H1 (cell line): ENCODE measurements around the gene DDX47. TPM values are rescaled to one million over a fixed set of nuclear protein-coding genes. Genes with fewer than 3 reads are reported as not detected.

Experiments
- CTCF ChIA-PET: fragments of 300-600 bp; sonication (Branson Sonifier 250); formaldehyde crosslinking; loops from one replicate; lab custom pipeline; 2021; ENCODE audit not compliant: partially characterized antibody; lab: Charles Lee
- POLR2A ChIA-PET: fragments of 300-600 bp; sonication (Branson Sonifier 250); formaldehyde crosslinking; loops from one replicate; lab custom pipeline; 2021; ENCODE audit warnings: inconsistent platforms; ENCODE audit not compliant: partially characterized antibody; lab: Charles Lee
- DNase-seq, 2 experiments: peaks; one replicate each; pipeline versions ENCODE4 v3.0.0 to v3.0.0-alpha.2; 2010 to 2022; ENCODE audit warnings: low spot score in 2 of 2, low read depth in 1 of 2, mixed read lengths in 1 of 2
- FAIRE-seq: peaks from 2 replicates; lab custom pipeline; 2011; peaks lifted over from hg19 to GRCh38; lab: Jason Lieb, UNC
- H2AFZ ChIP-seq: 2 replicates; pipeline ENCODE4 v1.8.1; 2012; ENCODE audit warnings: low read length, inconsistent platforms
- H2AK5ac ChIP-seq: 2 replicates; pipeline ENCODE4 v1.6.1; 2013; ENCODE audit warnings: low read depth, low read length
- H2BK120ac ChIP-seq: replicated peaks from 2 replicates; pipeline ENCODE3; 2013; ENCODE audit warnings: low read depth, low read length, inconsistent platforms
- H2BK12ac ChIP-seq: 2 replicates; pipeline ENCODE4 v1.6.1; 2013; ENCODE audit warnings: low read depth, low read length
- H2BK15ac ChIP-seq: 2 replicates; pipeline ENCODE4 v1.6.1; 2013; ENCODE audit warnings: low read length
- H2BK20ac ChIP-seq: 2 replicates; pipeline ENCODE4 v1.6.1; 2013; ENCODE audit warnings: low read length
- H2BK5ac ChIP-seq: 2 replicates; pipeline ENCODE4 v1.6.1; 2013; ENCODE audit warnings: low read depth, low read length
- H3K14ac ChIP-seq: 2 replicates; pipeline ENCODE4 v1.6.1; 2013; ENCODE audit warnings: inconsistent platforms; ENCODE audit not compliant: insufficient read length
- H3K18ac ChIP-seq: 2 replicates; pipeline ENCODE4 v1.6.1; 2013; ENCODE audit warnings: low read length; ENCODE audit errors: extremely low read depth
- H3K23ac ChIP-seq: 2 replicates; pipeline ENCODE4 v1.6.1; 2013; ENCODE audit warnings: inconsistent platforms; ENCODE audit not compliant: insufficient read length
- H3K23me2 ChIP-seq: 2 replicates; pipeline ENCODE4 v1.6.1; 2013; ENCODE audit warnings: low read depth, low read length
- H3K27ac ChIP-seq: 2 replicates; pipeline ENCODE4 v1.6.1; 2011; ENCODE audit warnings: low read depth, low read length, inconsistent platforms
- H3K27me3 ChIP-seq, 4 experiments: replicated peaks in 1 of 4; 1 replicate in 1 of 4; 2 replicates in 3 of 4; pipeline versions ENCODE4 v1.6.1 to v1.8.1; 2011 to 2013; ENCODE audit warnings: low read length in 3 of 4, mild to moderate bottlenecking in 3 of 4, inconsistent platforms in 2 of 4, mixed read lengths in 2 of 4, moderate library complexity in 1 of 4; ENCODE audit not compliant: control insufficient read depth in 3 of 4, insufficient read depth in 3 of 4; ENCODE audit errors: extremely low read depth in 1 of 4
- H3K36me3 ChIP-seq, 4 experiments: 2 replicates each; pipeline versions ENCODE4 v1.6.1 to v1.8.1; 2011 to 2013; ENCODE audit warnings: mild to moderate bottlenecking in 4 of 4, low read length in 3 of 4, moderate library complexity in 2 of 4, control low read depth in 1 of 4, inconsistent platforms in 1 of 4; ENCODE audit not compliant: insufficient read depth in 4 of 4, control insufficient read depth in 2 of 4
- H3K4ac ChIP-seq: replicated peaks from 2 replicates; pipeline ENCODE3; 2013; ENCODE audit warnings: low read length, low read depth, mixed read lengths, inconsistent platforms; ENCODE audit not compliant: insufficient read length
- H3K4me1 ChIP-seq, 4 experiments: replicated peaks in 1 of 4; 1 replicate in 1 of 4; 2 replicates in 3 of 4; pipeline versions ENCODE4 v1.6.1 to v1.8.1; 2011 to 2013; ENCODE audit warnings: low read length in 3 of 4, inconsistent platforms in 2 of 4, mixed read lengths in 1 of 4; ENCODE audit not compliant: insufficient read depth in 4 of 4, control insufficient read depth in 3 of 4
- H3K4me2 ChIP-seq, 2 experiments: 2 replicates each; pipeline versions ENCODE4 v1.6.1 to v1.8.1; 2011 to 2013; ENCODE audit warnings: low read depth in 2 of 2, low read length in 2 of 2, control low read depth in 1 of 2, inconsistent platforms in 1 of 2, mild to moderate bottlenecking in 1 of 2; ENCODE audit not compliant: insufficient read depth in 1 of 2
- H3K4me3 ChIP-seq, 4 experiments: fragments of 200-600, 300-600 bp in 1 of 4; sonication (generic), shearing (Covaris generic), sonication (Bioruptor Twin) in 1 of 4; 2 replicates each; pipeline versions ENCODE4 v1.5.1 to v1.8.1; 2011 to 2016; ENCODE audit warnings: low read length in 4 of 4, low read depth in 3 of 4, control low read depth in 2 of 4, inconsistent platforms in 2 of 4, mild to moderate bottlenecking in 2 of 4, mixed read lengths in 1 of 4, moderate library complexity in 1 of 4; ENCODE audit not compliant: insufficient read depth in 2 of 4; ENCODE audit errors: extremely low read depth in 1 of 4
- H3K56ac ChIP-seq: replicated peaks from 2 replicates; pipeline ENCODE3; 2013; ENCODE audit warnings: low read depth, mild to moderate bottlenecking, mixed read lengths, low read length, inconsistent platforms; ENCODE audit not compliant: insufficient read length
- H3K79me1 ChIP-seq: 2 replicates; pipeline ENCODE4 v1.6.1; 2013; ENCODE audit warnings: low read depth, low read length, control low read depth
- H3K79me2 ChIP-seq, 2 experiments: 2 replicates each; pipeline versions ENCODE4 v1.6.1 to v1.8.1; 2012 to 2013; ENCODE audit warnings: low read length in 2 of 2, mild to moderate bottlenecking in 2 of 2, inconsistent platforms in 1 of 2; ENCODE audit not compliant: insufficient read depth in 2 of 2, control insufficient read depth in 1 of 2
- H3K9ac ChIP-seq, 4 experiments: replicated peaks in 1 of 4; 1 replicate in 1 of 4; 2 replicates in 3 of 4; pipeline versions ENCODE4 v1.6.1 to v1.8.1; 2011 to 2013; ENCODE audit warnings: low read depth in 3 of 4, low read length in 3 of 4, control low read depth in 2 of 4, mild to moderate bottlenecking in 2 of 4, moderate library complexity in 2 of 4, inconsistent platforms in 1 of 4; ENCODE audit errors: extremely low read depth in 1 of 4
- H3K9me3 ChIP-seq, 2 experiments: 2 replicates each; pipeline versions ENCODE4 v1.6.1 to v1.8.1; 2012 to 2013; ENCODE audit warnings: mild to moderate bottlenecking in 2 of 2, moderate library complexity in 2 of 2, control low read depth in 1 of 2, inconsistent platforms in 1 of 2, low read depth in 1 of 2, low read length in 1 of 2, mixed read lengths in 1 of 2; ENCODE audit not compliant: insufficient read depth in 2 of 2
- H4K20me1 ChIP-seq, 2 experiments: replicated peaks in 1 of 2; 2 replicates each; pipeline versions ENCODE3 to v1.8.1; 2011 to 2013; ENCODE audit warnings: inconsistent platforms in 2 of 2, low read length in 2 of 2, mild to moderate bottlenecking in 1 of 2; ENCODE audit not compliant: insufficient read depth in 2 of 2, control insufficient read depth in 1 of 2
- H4K5ac ChIP-seq: 2 replicates; pipeline ENCODE4 v1.6.1; 2013; ENCODE audit warnings: low read length, low read depth, mixed read lengths, inconsistent platforms; ENCODE audit not compliant: insufficient read length
- H4K8ac ChIP-seq: 2 replicates; pipeline ENCODE4 v1.8.0; 2013; ENCODE audit warnings: mild to moderate bottlenecking, moderate library complexity, low read length, inconsistent platforms; ENCODE audit not compliant: insufficient read depth; ENCODE audit errors: extremely low read depth
- H4K91ac ChIP-seq: replicated peaks from 2 replicates; pipeline ENCODE3; 2013; ENCODE audit warnings: low read length, mixed read lengths, inconsistent platforms; ENCODE audit not compliant: insufficient read length
- CREB1 ChIP-seq: IDR thresholded peaks from 2 replicates; pipeline ENCODE4 v1.6.1; 2012; ENCODE audit warnings: inconsistent platforms
- FOSL1 ChIP-seq: IDR thresholded peaks from 2 replicates; pipeline ENCODE4 v1.6.1; 2011; ENCODE audit warnings: mild to moderate bottlenecking, low read depth, low read length, moderate library complexity; ENCODE audit not compliant: insufficient read depth
- GABPA ChIP-seq: IDR thresholded peaks from 2 replicates; pipeline ENCODE4 v1.6.1; 2011; ENCODE audit warnings: mild to moderate bottlenecking, low read length, moderate library complexity, borderline replicate concordance; ENCODE audit not compliant: insufficient read depth
- GTF2F1 ChIP-seq: IDR thresholded peaks from 2 replicates; pipeline ENCODE4 v1.6.1; 2012; ENCODE audit warnings: low read depth, low read length, improper control_type of control experiment, borderline replicate concordance
- HDAC2 ChIP-seq, 2 experiments: fragments of 300-600 bp in 1 of 2; sonication (generic) in 1 of 2; IDR thresholded peaks; 2 replicates each; pipeline ENCODE4 v1.6.1; 2011 to 2012; ENCODE audit warnings: low read depth in 2 of 2, low read length in 2 of 2, mild to moderate bottlenecking in 2 of 2, moderate library complexity in 2 of 2, borderline replicate concordance in 1 of 2, inconsistent platforms in 1 of 2
- HDAC6 ChIP-seq: IDR thresholded peaks from one replicate; pipeline ENCODE4 v1.7.1; 2012; ENCODE audit warnings: low read depth, mild to moderate bottlenecking, inconsistent platforms, low read length, moderate library complexity
- RAD21 ChIP-seq, 2 experiments: IDR thresholded peaks in 1 of 2; conservative IDR thresholded peaks in 1 of 2; 2 replicates each; pipeline ENCODE4 v1.6.1; 2011; ENCODE audit warnings: low read depth in 2 of 2, low read length in 2 of 2, improper control_type of control experiment in 1 of 2, inconsistent platforms in 1 of 2, mild to moderate bottlenecking in 1 of 2, moderate library complexity in 1 of 2
- SAP30 ChIP-seq: fragments of 300-600 bp; sonication (generic); IDR thresholded peaks from 2 replicates; pipeline ENCODE4 v1.7.1; 2012; ENCODE audit warnings: low read length, moderate library complexity, mild to moderate bottlenecking, inconsistent platforms; ENCODE audit not compliant: insufficient read depth, insufficient replicate concordance
- SP4 ChIP-seq: IDR thresholded peaks from 2 replicates; pipeline ENCODE4 v1.6.1; 2012; ENCODE audit warnings: low read length, inconsistent platforms
- WGBS, 2 experiments: shearing (Covaris generic) in 1 of 2; methylation state at CpG; one replicate each; pipeline versions ENCODE4 v1.1.6 to v1.1.7; 2013 to 2015; ENCODE audit warnings: low lambda C conversion rate in 2 of 2, mixed read lengths in 2 of 2, inconsistent platforms in 1 of 2, low coverage in 1 of 2, missing lambda C conversion rate in 1 of 2; ENCODE audit not compliant: insufficient replicate concordance in 2 of 2, insufficient coverage in 1 of 2, insufficient read length in 1 of 2; ENCODE audit errors: extremely low coverage in 1 of 2, missing lambda C conversion rate in 1 of 2; 5-methylcytosine and 5-hydroxymethylcytosine counted together
- polyA plus RNA-seq, 7 experiments: library from polyadenylated mRNA; depleted of rRNA in 3 of 7; stranded (reverse) in 5 of 7; unstranded in 2 of 7; fragments of >200 nt in 5 of 7; fragments of 200-250 nt in 2 of 7; gene quantifications; 1 replicate in 5 of 7; 2 replicates in 1 of 7; 4 replicates in 1 of 7; pipeline versions ENCODE4 v1.2.1 to v1.2.3, GENCODE V29; 2011 to 2013; ENCODE audit warnings: missing spikeins in 2 of 7, mixed read lengths in 2 of 7
- total RNA-seq: library from RNA; stranded (reverse); fragmentation: NEBNext Ultra II Directional; extraction: Animal tissue kit (Norgen Biotek cat#: 25700); gene quantifications from 2 replicates; pipeline ENCODE4 v1.2.1, GENCODE V29; 2021
- TF ChIP-seq, protein P1 (sequence below): IDR thresholded peaks from 2 replicates; pipeline ENCODE4 v1.6.1; 2012; ENCODE audit warnings: low read length, inconsistent platforms

Gene DDX47
- total and polyA plus RNA-seq, 2 of the 8 experiments (the other 6 are each of a cell fraction or from before 2014, with no cell fraction given): 54.4 to 74.2 TPM

DNA sequence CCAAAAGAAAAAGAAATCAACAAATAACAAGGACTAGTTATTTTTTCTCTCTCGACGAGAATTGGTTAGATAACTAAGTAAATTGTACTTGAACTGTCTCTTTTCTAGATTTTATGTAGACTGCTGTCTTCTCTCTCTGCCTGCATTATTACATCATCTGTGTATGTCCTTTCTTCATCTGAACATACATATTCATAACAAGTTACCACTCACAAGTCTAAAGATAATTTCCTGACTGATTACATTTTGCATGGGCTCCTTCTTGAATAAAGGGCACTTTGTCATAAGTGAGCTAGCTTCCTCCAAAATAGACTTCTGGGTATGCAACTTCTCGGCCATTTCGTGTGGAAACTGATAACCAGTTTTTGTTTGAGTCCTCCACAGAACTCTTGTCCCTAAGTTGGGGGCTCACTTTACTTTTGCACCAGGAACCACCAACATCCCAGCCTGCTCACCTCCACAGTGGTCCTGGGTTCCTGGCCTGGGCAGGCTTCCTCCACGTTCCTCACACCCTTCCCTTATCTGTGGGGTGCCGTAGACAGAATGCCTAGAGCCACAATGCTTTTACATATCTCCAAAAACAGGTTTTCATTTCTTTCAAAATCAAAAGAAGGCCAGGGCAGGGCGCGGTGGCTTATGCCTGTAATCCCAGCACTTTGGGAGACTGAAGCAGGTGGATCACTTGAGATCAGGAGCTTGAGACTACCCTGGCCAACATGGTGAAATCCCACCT is 6.2 kb upstream of the DDX47 start:
- no peak overlapping the region for H3K4me2 ChIP-seq
- H3K23ac ChIP-seq: no peak overlapping the region
- no peaks in the 10 kb centered on the region for H3K23me2 ChIP-seq
- H3K14ac ChIP-seq: no peak overlapping the region
- H2BK5ac ChIP-seq: no peak overlapping the region
- no peak overlapping the region for H3K27ac ChIP-seq
- DNase-seq (no peak), FAIRE-seq (no peak)
- H3K18ac ChIP-seq: no peak overlapping the region
- no peak overlapping the region for H2AFZ ChIP-seq
- H2BK15ac ChIP-seq: no peak overlapping the region
- no peak overlapping the region for H3K4me3 ChIP-seq
- H3K79me1 ChIP-seq: no peaks in the 10 kb centered on the region
- no peak overlapping the region for H2BK12ac ChIP-seq
- H3K79me2 ChIP-seq: no peaks in the 10 kb centered on the region
- H2BK20ac ChIP-seq: no peak overlapping the region
- CTCF ChIA-PET: interaction anchor here (2.1 kb wide), 1 partner anchor 18 kb away, joined by 11 read pairs; no protein-coding TSS in a partner anchor
- no peak overlapping the region for H3K9ac ChIP-seq
- WGBS, 2 experiments: 77% methylated on average over 8 of the region's 8 CpGs; no CpG with 5 or more reads in 1 of the 2 experiments
- H2AK5ac ChIP-seq: no peak overlapping the region
- no peaks in the 10 kb centered on the region for H3K9me3 ChIP-seq
- POLR2A ChIA-PET: no interaction called here
- no peak overlapping the region for H2BK120ac ChIP-seq
- no peaks in the 10 kb centered on the region for H3K36me3 ChIP-seq
- H3K4me1 ChIP-seq: no peaks in the 10 kb centered on the region
- H3K27me3 ChIP-seq: no peaks in the 10 kb centered on the region
- H3K56ac ChIP-seq: no peak overlapping the region
- H4K20me1 ChIP-seq: no peaks in the 10 kb centered on the region
- no peak overlapping the region for H4K5ac ChIP-seq
- no peak overlapping the region for H3K4ac ChIP-seq
- no peak overlapping the region; the same call in 1 of the 2 replicates for H4K8ac ChIP-seq
- H4K91ac ChIP-seq: no peak overlapping the region
- TF ChIP-seq FOSL1 (no peak), SAP30 (no peak), GTF2F1 (no peak), HDAC6 (no peak), HDAC2 (IDR thresholded peaks at IDR 0.05; ENCODE audit: borderline replicate concordance in 1 of 2, low read depth in 2 of 2, low read length in 2 of 2) (no peak), RAD21 (IDR thresholded peaks at IDR 0.05 in 1 of 2, conservative IDR thresholded peaks at IDR 0.05 in 1 of 2; ENCODE audit: low read depth in 2 of 2, low read length in 2 of 2) (no peak), CREB1 (no peak), SP4 (no peak), GABPA (no peak)
- TF ChIP-seq, protein P1, sequence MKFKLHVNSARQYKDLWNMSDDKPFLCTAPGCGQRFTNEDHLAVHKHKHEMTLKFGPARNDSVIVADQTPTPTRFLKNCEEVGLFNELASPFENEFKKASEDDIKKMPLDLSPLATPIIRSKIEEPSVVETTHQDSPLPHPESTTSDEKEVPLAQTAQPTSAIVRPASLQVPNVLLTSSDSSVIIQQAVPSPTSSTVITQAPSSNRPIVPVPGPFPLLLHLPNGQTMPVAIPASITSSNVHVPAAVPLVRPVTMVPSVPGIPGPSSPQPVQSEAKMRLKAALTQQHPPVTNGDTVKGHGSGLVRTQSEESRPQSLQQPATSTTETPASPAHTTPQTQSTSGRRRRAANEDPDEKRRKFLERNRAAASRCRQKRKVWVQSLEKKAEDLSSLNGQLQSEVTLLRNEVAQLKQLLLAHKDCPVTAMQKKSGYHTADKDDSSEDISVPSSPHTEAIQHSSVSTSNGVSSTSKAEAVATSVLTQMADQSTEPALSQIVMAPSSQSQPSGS: no peak
